Endothelial cell of umbilical vein (primary cell): ENCODE results near the gene YTHDC1.

Source experiments
- POLR2A ChIP-seq: IDR thresholded peaks from 2 replicates; pipeline ENCODE4 v1.6.1; 2012; ENCODE audit warnings: low read depth, mild to moderate bottlenecking, control low read depth, low read length
- POLR2AphosphoS5 ChIP-seq: IDR thresholded peaks from 2 replicates; pipeline ENCODE4 v1.6.1; 2012; ENCODE audit warnings: low read depth, mild to moderate bottlenecking, control low read depth, low read length, moderate library complexity; ENCODE audit not compliant: insufficient read depth

DNA sequence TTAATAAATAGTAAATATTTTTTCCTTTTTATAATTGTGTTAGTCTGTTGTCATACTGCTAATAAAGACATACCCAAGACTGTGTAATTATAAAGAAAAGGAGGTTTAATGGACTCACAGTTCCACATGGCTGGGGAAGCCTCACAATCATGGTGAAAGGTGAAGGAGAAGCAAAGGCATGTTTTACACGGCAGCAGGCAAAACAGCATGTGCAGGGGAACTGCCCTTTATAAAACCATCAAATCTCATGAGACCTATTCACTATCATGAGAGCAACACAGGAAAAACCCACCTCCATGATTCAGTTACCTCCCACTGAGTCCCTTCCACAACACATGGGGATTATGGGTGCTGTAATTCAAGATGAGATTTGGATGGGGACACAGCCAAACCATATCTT is 58.6 kb downstream of the YTHDC1 start:
- TF ChIP-seq POLR2AphosphoS5 (no peak), POLR2A (no peak)
